DMS114 treated with DMSO at 0.1 percent for 48 hours (cell line): ENCODE measurements around the gene IL17RD.

Source experiments
- DNase-seq: peaks from one replicate; lab custom pipeline; 2025; ENCODE audit not compliant: unreplicated experiment; lab: John Stamatoyannopoulos, UW

IL17RD gene

GRCh38 chr3:57158813-57159738 lies 6.1 kb downstream of the IL17RD start:
- DNase-seq: no peak

- no peak for DNase-seq
Measured at GRCh38 chr3:57158325-57158724, 6.8 kb downstream of the IL17RD start.

- DNase-seq: no peak
Measured at GRCh38 chr3:57157545-57157944, 7.6 kb downstream of the IL17RD start.

- DNase-seq: no peak
Measured at GRCh38 chr3:57155310-57155643, 9.9 kb downstream of the IL17RD start.

- no peak for DNase-seq
Measured at GRCh38 chr3:57154470-57155309, 10.5 kb downstream of the IL17RD start.

GRCh38 chr3:57152151-57153143 lies 12.7 kb downstream of the IL17RD start:
- DNase-seq: no peak

GRCh38 chr3:57151749-57152148 lies 13.4 kb downstream of the IL17RD start:
- DNase-seq: no peak

- no peak for DNase-seq
Measured at GRCh38 chr3:57151021-57151449, 14.1 kb downstream of the IL17RD start.

GRCh38 chr3:57150113-57150581 lies 15.0 kb downstream of the IL17RD start:
- no peak for DNase-seq

- DNase-seq: no peak
Measured at GRCh38 chr3:57147071-57147470, 18.1 kb downstream of the IL17RD start.

- no peak for DNase-seq
Measured at GRCh38 chr3:57145852-57146251, 19.3 kb downstream of the IL17RD start.

GRCh38 chr3:57144952-57145351 lies 20.2 kb downstream of the IL17RD start:
- no peak for DNase-seq

- DNase-seq: no peak
Measured at GRCh38 chr3:57143886-57144459, 21.2 kb downstream of the IL17RD start.

GRCh38 chr3:57142411-57142723 lies 22.8 kb downstream of the IL17RD start:
- DNase-seq: no peak

GRCh38 chr3:57141719-57142410 lies 23.3 kb downstream of the IL17RD start:
- DNase-seq: no peak

- no peak for DNase-seq
Measured at GRCh38 chr3:57140894-57141293, 24.3 kb downstream of the IL17RD start.

GRCh38 chr3:57135964-57136719 lies 29.0 kb downstream of the IL17RD start:
- no peak for DNase-seq

- DNase-seq: no peak
Measured at GRCh38 chr3:57133157-57133556, 32.0 kb downstream of the IL17RD start.

- DNase-seq: no peak
Measured at GRCh38 chr3:57132674-57133073, 32.5 kb downstream of the IL17RD start.
